ENCODE data around the gene CDC42. TPM values are rescaled to one million over a fixed set of nuclear protein-coding genes. Genes with fewer than 3 reads are reported as not detected.

CDC42 gene
- total and polyA plus RNA-seq, 2 donors (not counting 1 experiment from before 2014, with no cell fraction given) = 325 to 446 TPM

DNA sequence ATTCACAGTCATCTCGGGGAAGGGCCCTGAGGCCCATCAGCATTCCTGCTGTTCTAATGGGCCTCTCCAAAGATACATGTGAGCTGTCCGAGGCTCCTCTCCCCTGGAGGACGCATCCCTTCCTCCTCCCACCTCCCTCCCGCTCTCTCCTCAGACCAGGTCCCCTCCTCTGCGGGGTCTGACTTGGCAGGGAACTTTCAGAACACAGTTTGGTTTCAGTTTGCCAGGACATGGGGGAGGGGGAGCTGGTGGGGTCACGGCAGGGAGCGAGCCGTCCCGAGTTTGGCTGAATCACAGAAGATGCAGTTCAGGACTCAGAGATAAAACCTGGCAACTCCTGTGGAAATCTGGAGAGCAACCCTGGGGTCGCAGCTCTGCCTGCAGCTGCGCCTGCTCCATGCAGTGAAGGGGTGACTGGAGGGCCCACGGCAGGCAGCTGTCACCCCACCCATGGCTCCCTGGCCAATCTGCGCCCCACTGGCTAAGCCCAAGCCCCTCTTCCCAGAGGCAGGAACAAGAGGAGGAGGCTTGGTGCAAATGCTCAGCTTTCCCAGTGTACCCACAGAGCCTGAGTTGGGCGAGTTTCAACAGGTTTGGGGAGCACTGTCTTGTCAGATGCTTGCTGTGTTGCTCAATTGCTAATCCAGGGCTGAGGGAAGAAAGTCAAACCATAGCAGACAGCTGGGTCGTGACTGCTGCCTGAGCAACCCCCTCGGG, 84.7 kb downstream of the CDC42 start:
- Histone ChIP-seq H3K36me3 (ENCODE audit: control insufficient read depth, insufficient read depth, low read length) (no peaks in the 10 kb centered on the region), H2AFZ (ENCODE audit: low read length) (no peak overlapping the region), H3K4me1 (ENCODE audit: control insufficient read depth, extremely low read depth, insufficient read depth, low read length) (peaks cover 6% of the 10 kb centered on the region), H3K4me2 (ENCODE audit: extremely low read depth, insufficient read depth, low read length) (no peak overlapping the region), H3K9me3 (ENCODE audit: control insufficient read depth, insufficient read depth, low read depth, low read length) (no peaks in the 10 kb centered on the region), H4K20me1 (ENCODE audit: control insufficient read depth, extremely low read depth, insufficient read depth, low read length) (no peaks in the 10 kb centered on the region), H3K27ac (ENCODE audit: insufficient read depth, low read length) (no peak overlapping the region), H3K9ac (ENCODE audit: insufficient read depth, low read length) (no peak overlapping the region), H3K79me2 (ENCODE audit: control insufficient read depth, insufficient read depth, low read length) (no peaks in the 10 kb centered on the region), H3K4me3 (replicated peaks in 1 of 4; ENCODE audit: control extremely low read depth in 1 of 4, insufficient read depth in 1 of 4, low read depth in 3 of 4, low read length in 4 of 4) (no peak overlapping the region), H3K27me3 (ENCODE audit: control insufficient read depth, insufficient read depth, low read length) (peaks cover 24% of the 10 kb centered on the region)
- DNase-seq (ENCODE audit: low read depth in 2 of 2) = peak in 1 of 2 donors; percentile 15
- TF ChIP-seq, protein P1, sequence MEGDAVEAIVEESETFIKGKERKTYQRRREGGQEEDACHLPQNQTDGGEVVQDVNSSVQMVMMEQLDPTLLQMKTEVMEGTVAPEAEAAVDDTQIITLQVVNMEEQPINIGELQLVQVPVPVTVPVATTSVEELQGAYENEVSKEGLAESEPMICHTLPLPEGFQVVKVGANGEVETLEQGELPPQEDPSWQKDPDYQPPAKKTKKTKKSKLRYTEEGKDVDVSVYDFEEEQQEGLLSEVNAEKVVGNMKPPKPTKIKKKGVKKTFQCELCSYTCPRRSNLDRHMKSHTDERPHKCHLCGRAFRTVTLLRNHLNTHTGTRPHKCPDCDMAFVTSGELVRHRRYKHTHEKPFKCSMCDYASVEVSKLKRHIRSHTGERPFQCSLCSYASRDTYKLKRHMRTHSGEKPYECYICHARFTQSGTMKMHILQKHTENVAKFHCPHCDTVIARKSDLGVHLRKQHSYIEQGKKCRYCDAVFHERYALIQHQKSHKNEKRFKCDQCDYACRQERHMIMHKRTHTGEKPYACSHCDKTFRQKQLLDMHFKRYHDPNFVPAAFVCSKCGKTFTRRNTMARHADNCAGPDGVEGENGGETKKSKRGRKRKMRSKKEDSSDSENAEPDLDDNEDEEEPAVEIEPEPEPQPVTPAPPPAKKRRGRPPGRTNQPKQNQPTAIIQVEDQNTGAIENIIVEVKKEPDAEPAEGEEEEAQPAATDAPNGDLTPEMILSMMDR (conservative IDR thresholded peaks at IDR 0.05 in 1 of 2, IDR thresholded peaks at IDR 0.05 in 1 of 2; ENCODE audit: low read depth in 1 of 2, low read length in 2 of 2) = no peak
- TF ChIP-seq EZH2 (IDR thresholded peaks at IDR 0.05; ENCODE audit: low read length, missing control alignments) = no peak

DNA sequence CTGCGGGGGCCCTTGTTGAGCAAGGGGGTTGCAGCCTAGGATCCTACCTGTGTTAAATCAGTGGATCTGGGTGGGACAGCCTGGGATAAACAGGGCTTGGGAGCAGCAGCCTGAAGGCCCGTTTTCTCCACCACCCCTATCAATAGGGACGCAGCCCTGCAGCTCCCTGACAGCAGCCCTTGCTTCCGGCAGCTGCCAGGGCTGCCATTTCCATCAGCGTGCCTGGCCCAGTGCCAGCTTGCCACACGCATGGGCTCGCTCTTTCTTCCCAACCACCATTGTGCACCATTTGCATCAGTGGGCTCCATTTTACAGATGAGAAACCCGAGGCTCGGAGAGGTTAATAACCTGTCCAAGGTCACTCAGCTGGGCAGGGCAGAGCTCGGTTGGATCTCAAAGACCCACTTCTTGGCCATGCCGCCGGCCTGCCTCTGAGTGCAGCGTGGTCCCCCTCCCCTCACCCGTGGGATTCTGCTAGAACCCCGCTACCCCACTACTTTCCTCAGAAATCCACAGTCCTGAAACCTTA, 86.6 kb downstream of the CDC42 start:
- TF ChIP-seq, protein P1 (conservative IDR thresholded peaks at IDR 0.05 in 1 of 2, IDR thresholded peaks at IDR 0.05 in 1 of 2; ENCODE audit: low read depth in 1 of 2, low read length in 2 of 2) = no peak
- TF ChIP-seq EZH2 (IDR thresholded peaks at IDR 0.05; ENCODE audit: low read length, missing control alignments) = no peak
- Histone ChIP-seq H3K4me2 (ENCODE audit: extremely low read depth, insufficient read depth, low read length) (no peak overlapping the region), H3K4me1 (ENCODE audit: control insufficient read depth, extremely low read depth, insufficient read depth, low read length) (no peaks in the 10 kb centered on the region), H3K9ac (ENCODE audit: insufficient read depth, low read length) (no peak overlapping the region), H3K79me2 (ENCODE audit: control insufficient read depth, insufficient read depth, low read length) (no peaks in the 10 kb centered on the region), H4K20me1 (ENCODE audit: control insufficient read depth, extremely low read depth, insufficient read depth, low read length) (no peaks in the 10 kb centered on the region), H2AFZ (ENCODE audit: low read length) (no peak overlapping the region), H3K36me3 (ENCODE audit: control insufficient read depth, insufficient read depth, low read length) (no peaks in the 10 kb centered on the region), H3K27me3 (ENCODE audit: control insufficient read depth, insufficient read depth, low read length) (peaks cover 32% of the 10 kb centered on the region), H3K27ac (ENCODE audit: insufficient read depth, low read length) (no peak overlapping the region), H3K4me3 (replicated peaks in 1 of 4; ENCODE audit: control extremely low read depth in 1 of 4, insufficient read depth in 1 of 4, low read depth in 3 of 4, low read length in 4 of 4) (no peak overlapping the region), H3K9me3 (ENCODE audit: control insufficient read depth, insufficient read depth, low read depth, low read length) (no peaks in the 10 kb centered on the region)
- no peak for DNase-seq (ENCODE audit: low read depth in 2 of 2)

DNA sequence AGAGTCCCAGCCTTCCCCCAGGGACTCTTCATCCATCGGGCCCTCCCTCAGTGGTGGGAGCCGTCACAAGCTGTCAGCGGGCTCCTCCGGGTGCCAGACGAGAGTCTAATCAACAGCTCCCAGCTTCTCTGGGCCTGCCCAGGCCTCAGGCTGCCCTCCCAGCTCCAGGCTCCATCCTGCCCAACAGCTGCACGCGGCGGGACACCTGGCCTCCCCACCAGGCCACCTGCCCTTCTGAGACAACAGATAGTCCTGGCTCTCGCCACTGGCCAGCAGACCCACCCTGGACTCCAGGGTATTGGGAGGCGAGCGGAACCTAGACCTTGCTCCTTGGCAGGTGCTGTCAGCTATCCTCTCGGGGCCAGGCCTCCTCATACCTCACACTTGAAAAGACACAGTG, 87.3 kb downstream of the CDC42 start:
- no peak overlapping the region for H2AFZ ChIP-seq (ENCODE audit: low read length)

More for the DNA sequence above, 87.3 kb downstream of the CDC42 start:
- Histone ChIP-seq H3K27me3 (ENCODE audit: control insufficient read depth, insufficient read depth, low read length) (peaks cover 39% of the 10 kb centered on the region), H3K27ac (ENCODE audit: insufficient read depth, low read length) (no peak overlapping the region), H4K20me1 (ENCODE audit: control insufficient read depth, extremely low read depth, insufficient read depth, low read length) (no peaks in the 10 kb centered on the region), H3K9ac (ENCODE audit: insufficient read depth, low read length) (no peak overlapping the region), H3K4me3 (replicated peaks in 1 of 4; ENCODE audit: control extremely low read depth in 1 of 4, insufficient read depth in 1 of 4, low read depth in 3 of 4, low read length in 4 of 4) (no peak overlapping the region), H3K9me3 (ENCODE audit: control insufficient read depth, insufficient read depth, low read depth, low read length) (no peaks in the 10 kb centered on the region), H3K4me2 (ENCODE audit: extremely low read depth, insufficient read depth, low read length) (no peak overlapping the region), H3K4me1 (ENCODE audit: control insufficient read depth, extremely low read depth, insufficient read depth, low read length) (no peaks in the 10 kb centered on the region), H3K79me2 (ENCODE audit: control insufficient read depth, insufficient read depth, low read length) (no peaks in the 10 kb centered on the region), H3K36me3 (ENCODE audit: control insufficient read depth, insufficient read depth, low read length) (no peaks in the 10 kb centered on the region)
- no peak for DNase-seq (ENCODE audit: low read depth in 2 of 2)
- TF ChIP-seq EZH2 (IDR thresholded peaks at IDR 0.05; ENCODE audit: low read length, missing control alignments) = no peak
- TF ChIP-seq, protein P1 (conservative IDR thresholded peaks at IDR 0.05 in 1 of 2, IDR thresholded peaks at IDR 0.05 in 1 of 2; ENCODE audit: low read depth in 1 of 2, low read length in 2 of 2) = no peak

Other genes with a start within 250 kb of the CDC42 start
- under 0.01 TPM in 1 of 2 replicates, not detected in the other for gene LDLRAD2, start 240.4 kb upstream of the CDC42 start, total RNA-seq
- 0.03 TPM in 1 of 2 replicates, not detected in the other for gene LDLRAD2, start 240.4 kb upstream of the CDC42 start, polyA plus RNA-seq
- gene HSPG2, start 115.4 kb upstream of the CDC42 start, total RNA-seq = 49.8 and 88.4 TPM in 2 replicates
- 21.2 and 40.7 TPM in 2 replicates for gene HSPG2, start 115.4 kb upstream of the CDC42 start, polyA plus RNA-seq
- gene CELA3B, start 75.7 kb upstream of the CDC42 start, total RNA-seq = not detected in 2 replicates
- not detected in 2 replicates for gene CELA3B, start 75.7 kb upstream of the CDC42 start, polyA plus RNA-seq
- not detected in 2 replicates for gene CELA3A, start 51.1 kb upstream of the CDC42 start, total RNA-seq
- gene CELA3A, start 51.1 kb upstream of the CDC42 start, polyA plus RNA-seq = not detected in 2 replicates
- gene WNT4, start 90.4 kb downstream of the CDC42 start, total RNA-seq = under 0.01 TPM in 1 of 2 replicates, not detected in the other
- not detected in 2 replicates for gene WNT4, start 90.4 kb downstream of the CDC42 start, polyA plus RNA-seq